GM18505 (cell line): ENCODE data around the gene GPATCH4.

Experiments
- ATAC-seq: cut with Tn5 transposase; IDR thresholded peaks from one replicate; pipeline ENCODE4 v1.9.1; 2021; ENCODE audit not compliant: unreplicated experiment
- POLR2A ChIP-seq: IDR thresholded peaks from 4 replicates; pipeline ENCODE4 v1.6.1; 2011; ENCODE audit warnings: borderline replicate concordance; ENCODE audit not compliant: insufficient read depth, insufficient read length; ENCODE audit errors: extremely low read depth

Gene GPATCH4

GRCh38 chr1:156586323-156586722 is 15.0 kb downstream of the GPATCH4 start:
- no peak for ATAC-seq
- TF ChIP-seq POLR2A = no peak

- TF ChIP-seq POLR2A = no peak
- no peak for ATAC-seq
Observed at GRCh38 chr1:156584813-156585212, 16.5 kb downstream of the GPATCH4 start.

DNA sequence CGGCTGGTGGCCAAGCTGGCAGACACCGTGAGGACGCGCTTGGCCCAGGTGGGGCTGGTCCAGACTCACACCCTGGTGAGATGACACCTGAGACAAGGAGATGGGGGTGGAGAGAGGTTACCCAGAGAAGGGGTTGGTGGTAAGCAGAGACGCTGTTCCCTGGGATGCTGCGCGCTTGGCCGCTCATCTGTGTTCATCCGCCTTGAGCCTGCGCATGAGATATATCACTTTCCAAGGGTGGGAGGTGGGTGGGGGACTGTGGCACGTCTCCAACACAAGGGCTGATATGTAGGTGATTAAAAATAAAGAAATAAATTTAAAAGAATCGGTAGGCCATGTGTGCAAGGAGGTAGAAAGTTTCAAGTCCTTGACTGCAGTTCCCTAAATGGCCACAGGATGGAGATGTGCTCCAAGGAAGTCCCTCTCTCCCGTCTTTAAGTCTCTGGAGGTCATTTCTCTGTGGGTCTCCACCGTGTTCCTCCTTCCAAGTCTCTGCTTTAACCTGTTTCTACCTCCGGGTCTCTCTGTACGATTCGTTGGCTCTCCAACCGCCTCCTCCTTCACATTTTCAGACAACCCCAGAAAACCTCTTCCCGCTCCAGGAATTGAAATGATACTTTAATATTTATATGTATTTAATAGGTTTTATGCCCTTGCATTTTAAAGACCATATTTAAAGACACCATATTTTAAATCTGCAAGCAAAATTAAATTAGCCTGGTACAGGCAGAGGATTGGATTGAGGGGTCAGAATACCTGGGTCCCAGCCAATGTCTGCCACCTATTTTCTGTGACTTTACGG is 17.3 kb downstream of the GPATCH4 start:
- no peak for TF ChIP-seq POLR2A
- no peak for ATAC-seq

GRCh38 chr1:156582388-156583017 is 18.8 kb downstream of the GPATCH4 start:
- no peak for ATAC-seq
- no peak for TF ChIP-seq POLR2A

DNA sequence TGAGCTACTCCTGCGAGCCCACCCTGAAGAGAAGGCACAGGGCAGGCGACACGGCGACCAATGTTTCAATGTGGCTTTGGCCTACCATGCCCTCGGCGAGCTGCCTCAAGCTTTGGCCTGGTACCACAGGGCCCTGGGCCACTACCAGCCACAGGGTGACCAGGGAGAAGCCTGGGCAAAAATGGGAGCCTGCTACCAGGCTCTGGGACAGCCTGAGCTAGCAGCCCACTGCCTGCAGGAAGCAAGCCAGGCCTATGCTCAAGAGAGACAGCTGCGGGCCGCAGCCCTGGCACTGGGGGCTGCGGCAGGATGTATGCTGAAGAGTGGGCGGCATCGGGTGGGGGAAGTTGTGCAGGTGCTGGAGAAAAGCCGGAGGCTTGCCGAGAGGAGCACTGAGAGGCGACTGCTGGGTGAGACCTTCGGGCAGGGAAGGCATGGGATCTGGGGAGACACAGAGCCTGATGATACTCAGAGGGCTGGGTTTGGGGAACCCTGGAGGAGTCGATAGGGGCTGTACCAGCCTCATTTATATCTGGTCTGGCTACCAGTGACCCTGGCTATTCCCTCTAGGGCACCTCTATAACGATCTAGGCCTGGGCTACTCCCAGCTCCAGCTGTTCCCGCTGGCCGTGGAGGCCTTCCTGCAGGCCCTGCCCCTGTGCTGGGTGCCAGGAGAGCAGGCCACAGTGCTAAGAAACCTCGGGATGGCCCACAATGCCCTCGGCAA is 19.5 kb downstream of the GPATCH4 start:
- ATAC-seq = no peak
- TF ChIP-seq POLR2A = peak; percentile 40

- no peak for TF ChIP-seq POLR2A
- ATAC-seq = no peak
Observed at GRCh38 chr1:156579472-156579871, 21.8 kb downstream of the GPATCH4 start, which contains the start of gene TTC24. Gene TTC24 (plus strand): TSS chr1:156579723. CDS start chr1:156581365, 1,642 bp downstream.

DNA sequence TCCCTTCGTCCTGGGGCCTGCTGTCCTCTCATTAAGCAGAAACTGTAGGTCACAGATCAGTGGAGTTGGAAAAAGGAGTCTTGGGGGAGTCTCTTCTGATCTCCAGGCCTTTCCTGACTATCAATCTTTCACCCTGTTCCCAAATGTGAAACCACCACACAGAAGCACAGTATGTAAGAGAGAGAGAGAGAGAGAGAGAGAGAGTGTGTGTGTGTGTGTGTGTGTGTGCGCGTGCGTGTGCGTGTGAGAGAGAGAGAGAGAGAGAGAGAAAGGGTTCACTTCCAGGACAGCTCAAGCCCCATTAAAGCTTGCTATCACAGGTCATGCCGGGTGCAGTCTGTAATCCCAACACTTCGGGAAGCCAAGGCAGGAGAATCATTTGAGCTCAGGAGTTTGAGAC is 23.2 kb downstream of the GPATCH4 start:
- no peak for ATAC-seq
- TF ChIP-seq POLR2A = no peak

DNA sequence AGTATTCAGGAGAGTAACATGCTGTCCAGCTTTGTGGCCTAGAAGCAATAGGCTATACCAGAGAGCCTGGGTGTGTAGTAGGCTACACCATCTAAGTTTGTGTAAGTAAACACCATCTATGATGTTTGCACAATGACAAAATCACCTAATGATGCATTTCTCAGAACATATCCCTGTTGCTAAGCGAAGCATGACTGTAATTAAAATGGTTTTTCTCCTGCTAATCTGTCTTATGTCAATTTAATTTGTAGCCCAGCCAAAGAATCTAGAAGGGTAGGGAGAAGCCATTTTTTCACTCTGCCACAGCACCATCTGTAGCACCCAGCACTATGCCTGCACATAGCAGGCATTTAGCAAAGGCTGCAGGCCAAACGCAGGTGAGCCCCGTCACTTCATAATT is 23.7 kb downstream of the GPATCH4 start:
- ATAC-seq = no peak
- TF ChIP-seq POLR2A = no peak

GRCh38 chr1:156574039-156574633 is 27.1 kb downstream of the GPATCH4 start:
- no peak for TF ChIP-seq POLR2A
- ATAC-seq = no peak

GRCh38 chr1:156572663-156573018 is 28.6 kb downstream of the GPATCH4 start:
- ATAC-seq = no peak
- no peak for TF ChIP-seq POLR2A

DNA sequence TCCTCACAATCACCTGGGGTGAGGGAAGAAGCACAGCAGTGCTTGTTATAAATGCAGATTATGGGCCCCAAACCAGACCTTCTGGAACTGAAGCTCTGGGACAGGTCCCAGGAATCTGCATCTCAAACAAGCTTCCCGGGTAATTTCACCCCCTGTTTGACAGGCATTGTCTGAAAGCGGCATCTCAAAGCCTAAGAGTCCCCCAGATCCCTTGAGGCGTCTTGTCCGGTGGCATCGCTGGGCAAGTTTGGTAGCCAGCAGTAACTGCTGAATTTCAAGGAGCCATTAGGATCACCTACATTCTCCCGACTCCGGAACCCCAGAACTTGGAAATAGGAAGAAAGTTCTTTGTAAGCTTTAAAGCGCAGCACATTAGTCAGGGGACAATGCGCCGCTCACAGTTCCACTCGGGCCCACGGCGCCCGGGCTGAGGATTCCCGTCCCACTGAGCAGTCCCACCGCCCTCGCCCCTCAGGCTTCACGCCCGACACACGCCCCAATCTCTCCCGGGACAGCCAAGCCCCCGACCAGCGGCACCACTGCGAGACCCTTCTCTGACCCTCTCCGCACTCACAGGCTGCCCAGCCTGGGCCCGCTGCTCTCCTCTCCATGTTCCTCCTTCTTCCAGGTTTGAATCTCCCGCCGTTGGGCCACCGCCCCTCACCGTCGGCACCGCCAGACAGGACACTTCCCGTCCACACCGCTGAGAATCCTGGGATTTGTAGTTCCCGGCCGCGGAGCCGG is 29.2 kb downstream of the GPATCH4 start, which contains the start of gene IQGAP3:
Gene IQGAP3, minus strand, starts transcription at position 647 of the 744 bp plus-strand sequence. Its CDS starts 36 bp downstream, at position 611.
- ATAC-seq = no peak
- no peak for TF ChIP-seq POLR2A

DNA sequence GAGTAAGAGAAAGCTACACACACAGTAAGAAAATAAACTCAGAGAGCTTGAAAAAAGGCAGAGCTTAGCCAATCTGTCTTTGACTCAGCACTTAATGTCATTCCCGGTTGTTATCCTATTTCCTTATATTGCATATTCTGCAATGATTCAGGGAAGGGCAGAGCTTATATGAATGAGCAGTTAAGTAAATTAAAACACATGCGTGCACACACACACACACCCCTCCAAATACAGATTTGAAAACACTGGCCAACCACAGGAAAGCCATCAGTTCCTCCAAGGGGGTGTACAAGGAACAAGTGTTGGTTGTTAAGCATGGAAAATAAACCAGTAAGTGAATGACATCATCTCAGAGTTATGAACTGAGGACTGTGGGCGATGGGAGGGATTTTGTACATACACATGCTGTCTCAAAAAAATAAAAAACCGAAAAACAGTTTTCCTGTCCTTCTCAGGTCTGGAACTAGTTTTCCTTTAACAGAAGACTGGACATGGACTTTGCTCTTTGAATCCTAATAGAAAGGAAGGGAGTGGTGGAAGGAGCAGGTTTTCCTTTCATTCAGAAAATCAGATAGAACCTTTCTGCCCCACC is 29.9 kb downstream of the GPATCH4 start:
- ATAC-seq = no peak
- TF ChIP-seq POLR2A = no peak
